ENCODE results near the gene FKBP6.
"Not testable (repeated sequence)": the region's sequence is repeated elsewhere in the genome, so short reads cannot be mapped to it uniquely, and the experiment has no call there.

The FKBP6 gene

DNA sequence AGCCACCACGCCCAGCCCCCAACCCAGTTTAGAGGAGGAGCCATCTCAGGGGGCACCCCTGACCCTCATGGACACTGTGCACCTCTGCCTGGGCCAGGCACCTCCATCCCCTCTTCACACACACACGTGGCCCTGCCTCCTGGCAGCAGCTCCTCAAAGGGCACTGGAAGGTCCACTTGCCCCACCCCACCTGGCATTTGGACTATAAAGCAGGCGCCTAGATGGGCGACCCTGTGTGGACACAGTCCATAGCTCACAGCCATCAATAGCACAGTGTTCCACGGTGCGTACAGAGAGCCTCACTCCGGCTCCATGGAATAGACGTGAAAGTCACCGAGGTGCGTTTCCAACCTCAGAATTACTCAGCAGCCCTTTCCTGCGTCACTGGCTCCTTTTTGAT, 41.0 kb downstream of the FKBP6 start:
- Histone ChIP-seq H2AFZ (ENCODE audit: low read depth, low read length, severe bottlenecking) (no peak overlapping the region), H4K20me1 (ENCODE audit: low read depth, low read length) (no peaks in the 10 kb centered on the region), H3K27me3 (ENCODE audit: low read length) (no peaks in the 10 kb centered on the region), H3K9me2 (replicated peaks; ENCODE audit: insufficient read depth, low read length) (no peaks in the 10 kb centered on the region), H3F3A (ENCODE audit: insufficient read depth) (no peaks in the 10 kb centered on the region), H3K9ac (ENCODE audit: low read length) (no peak overlapping the region), H3K9me3 (ENCODE audit: insufficient read depth, low read length) (no peaks in the 10 kb centered on the region), H3K4me2 (ENCODE audit: low read depth, low read length, poor library complexity, severe bottlenecking) (no peak overlapping the region), H3K4me3 (ENCODE audit: insufficient read depth, low read length, poor library complexity, severe bottlenecking) (no peak overlapping the region), H3K27ac (ENCODE audit: low read depth, low read length) (no peak overlapping the region), H3K79me2 (ENCODE audit: insufficient read depth, low read length) (no peaks in the 10 kb centered on the region), H3K36me3 (ENCODE audit: low read length) (no peaks in the 10 kb centered on the region)
- TF ChIP-seq, protein P1, sequence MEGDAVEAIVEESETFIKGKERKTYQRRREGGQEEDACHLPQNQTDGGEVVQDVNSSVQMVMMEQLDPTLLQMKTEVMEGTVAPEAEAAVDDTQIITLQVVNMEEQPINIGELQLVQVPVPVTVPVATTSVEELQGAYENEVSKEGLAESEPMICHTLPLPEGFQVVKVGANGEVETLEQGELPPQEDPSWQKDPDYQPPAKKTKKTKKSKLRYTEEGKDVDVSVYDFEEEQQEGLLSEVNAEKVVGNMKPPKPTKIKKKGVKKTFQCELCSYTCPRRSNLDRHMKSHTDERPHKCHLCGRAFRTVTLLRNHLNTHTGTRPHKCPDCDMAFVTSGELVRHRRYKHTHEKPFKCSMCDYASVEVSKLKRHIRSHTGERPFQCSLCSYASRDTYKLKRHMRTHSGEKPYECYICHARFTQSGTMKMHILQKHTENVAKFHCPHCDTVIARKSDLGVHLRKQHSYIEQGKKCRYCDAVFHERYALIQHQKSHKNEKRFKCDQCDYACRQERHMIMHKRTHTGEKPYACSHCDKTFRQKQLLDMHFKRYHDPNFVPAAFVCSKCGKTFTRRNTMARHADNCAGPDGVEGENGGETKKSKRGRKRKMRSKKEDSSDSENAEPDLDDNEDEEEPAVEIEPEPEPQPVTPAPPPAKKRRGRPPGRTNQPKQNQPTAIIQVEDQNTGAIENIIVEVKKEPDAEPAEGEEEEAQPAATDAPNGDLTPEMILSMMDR (IDR thresholded peaks at IDR 0.05; ENCODE audit: insufficient read depth, low read length, poor library complexity, severe bottlenecking), result no peak
- TF ChIP-seq EZH2phosphoT487 (conservative IDR thresholded peaks at IDR 0.05; ENCODE audit: low read length), result no peak

GRCh38 chr7:73369622-73370021, 41.7 kb downstream of the FKBP6 start:
- H3K9me3 ChIP-seq (ENCODE audit: insufficient read depth, low read length), result no peaks in the 10 kb centered on the region
- H3K4me3 ChIP-seq (ENCODE audit: insufficient read depth, low read length, poor library complexity, severe bottlenecking), result no peak overlapping the region
- TF ChIP-seq EZH2phosphoT487 (conservative IDR thresholded peaks at IDR 0.05; ENCODE audit: low read length), result no peak
- TF ChIP-seq, protein P1 (IDR thresholded peaks at IDR 0.05; ENCODE audit: insufficient read depth, low read length, poor library complexity, severe bottlenecking), result no peak
- no peaks in the 10 kb centered on the region for H3F3A ChIP-seq (ENCODE audit: insufficient read depth)
- no peaks in the 10 kb centered on the region for H3K27me3 ChIP-seq (ENCODE audit: low read length)
- H3K36me3 ChIP-seq (ENCODE audit: low read length), result no peaks in the 10 kb centered on the region
- no peak overlapping the region for H2AFZ ChIP-seq (ENCODE audit: low read depth, low read length, severe bottlenecking)
- no peak overlapping the region for H3K4me2 ChIP-seq (ENCODE audit: low read depth, low read length, poor library complexity, severe bottlenecking)
- H4K20me1 ChIP-seq (ENCODE audit: low read depth, low read length), result no peaks in the 10 kb centered on the region
- H3K9me2 ChIP-seq (replicated peaks; ENCODE audit: insufficient read depth, low read length), result no peaks in the 10 kb centered on the region
- H3K27ac ChIP-seq (ENCODE audit: low read depth, low read length), result no peak overlapping the region
- H3K9ac ChIP-seq (ENCODE audit: low read length), result no peak overlapping the region
- no peaks in the 10 kb centered on the region for H3K79me2 ChIP-seq (ENCODE audit: insufficient read depth, low read length)

DNA sequence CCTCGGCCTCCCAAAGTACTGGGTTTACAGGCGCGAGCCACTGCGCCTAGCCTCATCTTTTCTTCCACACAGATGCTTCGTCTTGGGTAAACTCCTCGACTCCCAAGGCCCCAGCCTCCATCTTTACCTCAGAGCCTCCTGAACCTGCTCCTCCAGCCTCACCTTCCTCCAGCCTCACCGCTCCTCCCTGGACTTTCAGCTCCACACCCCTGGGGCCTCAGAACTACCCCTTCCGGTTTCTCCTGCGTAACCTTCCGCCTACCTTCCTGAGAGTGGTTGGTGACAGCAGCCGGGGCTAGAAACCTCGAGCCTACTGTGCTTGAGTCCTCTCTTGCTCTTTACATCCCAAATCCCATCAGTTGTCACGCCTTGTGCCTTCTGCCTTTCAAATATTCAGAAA, 45.8 kb downstream of the FKBP6 start:
- no peaks in the 10 kb centered on the region for H3K9me2 ChIP-seq (replicated peaks; ENCODE audit: insufficient read depth, low read length)
- H2AFZ ChIP-seq (ENCODE audit: low read depth, low read length, severe bottlenecking), result no peak overlapping the region
- H3K27me3 ChIP-seq (ENCODE audit: low read length), result no peaks in the 10 kb centered on the region
- H3K9ac ChIP-seq (ENCODE audit: low read length), result no peak overlapping the region
- no peaks in the 10 kb centered on the region for H4K20me1 ChIP-seq (ENCODE audit: low read depth, low read length)
- TF ChIP-seq, protein P1 (IDR thresholded peaks at IDR 0.05; ENCODE audit: insufficient read depth, low read length, poor library complexity, severe bottlenecking), result no peak
- TF ChIP-seq EZH2phosphoT487 (conservative IDR thresholded peaks at IDR 0.05; ENCODE audit: low read length), result no peak
- no peak overlapping the region for H3K27ac ChIP-seq (ENCODE audit: low read depth, low read length)
- H3K36me3 ChIP-seq (ENCODE audit: low read length), result no peaks in the 10 kb centered on the region
- H3K79me2 ChIP-seq (ENCODE audit: insufficient read depth, low read length), result no peaks in the 10 kb centered on the region
- H3K4me3 ChIP-seq (ENCODE audit: insufficient read depth, low read length, poor library complexity, severe bottlenecking), result no peak overlapping the region
- H3K4me2 ChIP-seq (ENCODE audit: low read depth, low read length, poor library complexity, severe bottlenecking), result no peak overlapping the region
- H3F3A ChIP-seq (ENCODE audit: insufficient read depth), result no peaks in the 10 kb centered on the region
- H3K9me3 ChIP-seq (ENCODE audit: insufficient read depth, low read length), result no peaks in the 10 kb centered on the region

GRCh38 chr7:73376262-73376661, 48.3 kb downstream of the FKBP6 start:
- H3K9me2 ChIP-seq (replicated peaks; ENCODE audit: insufficient read depth, low read length); H3K4me2 ChIP-seq (ENCODE audit: low read depth, low read length, poor library complexity, severe bottlenecking); H3K4me3 ChIP-seq (ENCODE audit: insufficient read depth, low read length, poor library complexity, severe bottlenecking); H3K36me3 ChIP-seq (ENCODE audit: low read length); H3K27me3 ChIP-seq (ENCODE audit: low read length); H3K9ac ChIP-seq (ENCODE audit: low read length); H3K79me2 ChIP-seq (ENCODE audit: insufficient read depth, low read length); H3K9me3 ChIP-seq (ENCODE audit: insufficient read depth, low read length); H2AFZ ChIP-seq (ENCODE audit: low read depth, low read length, severe bottlenecking); H4K20me1 ChIP-seq (ENCODE audit: low read depth, low read length); H3K27ac ChIP-seq (ENCODE audit: low read depth, low read length); H3F3A ChIP-seq (ENCODE audit: insufficient read depth): not testable (repeated sequence)

Measured in SU-DHL-6 (cell line).